HepG2 (cell line): ENCODE data around the gene ZNF853. TPM values are rescaled to one million over a fixed set of nuclear protein-coding genes. Genes with fewer than 3 reads are reported as not detected.

Experiments used
- AKAP8 ChIP-seq: sonication (generic); formaldehyde crosslinking; IDR thresholded peaks from 2 replicates; pipeline ENCODE4 v1.5.1; 2020; ENCODE audit warnings: mild to moderate bottlenecking, missing genetic modification reagents
- ATF7 ChIP-seq, 2 experiments: fragments of 450-650 bp in 1 of 2; sonication (generic) in 1 of 2; formaldehyde crosslinking in 1 of 2; IDR thresholded peaks; 2 replicates each; pipeline versions ENCODE4 v1.4.0 to v1.6.1; 2016 to 2020; ENCODE audit warnings: antibody characterized with exemption in 1 of 2, mild to moderate bottlenecking in 1 of 2, missing genetic modification reagents in 1 of 2
- EZH2 ChIP-seq: conservative IDR thresholded peaks from 2 replicates; pipeline ENCODE4 v1.6.1; 2012; ENCODE audit warnings: mild to moderate bottlenecking, low read depth, low read length, moderate library complexity
- HDAC2 ChIP-seq: sonication (generic); formaldehyde crosslinking; IDR thresholded peaks from 2 replicates; pipeline ENCODE4 v1.4.0; 2020; ENCODE audit warnings: missing genetic modification reagents
- HOXD1 ChIP-seq: sonication (generic); formaldehyde crosslinking; IDR thresholded peaks from 2 replicates; pipeline ENCODE4 v1.5.0; 2020; ENCODE audit warnings: missing genetic modification reagents
- IRF9 ChIP-seq: sonication (generic); formaldehyde crosslinking; IDR thresholded peaks from 2 replicates; pipeline ENCODE4 v1.8.0; 2022; ENCODE audit warnings: missing genetic modification reagents, mild to moderate bottlenecking, borderline replicate concordance
- PAF1 ChIP-seq: IDR thresholded peaks from 2 replicates; pipeline ENCODE4 v1.6.1; 2016; ENCODE audit warnings: missing genetic modification reagents, missing compliant biosample characterization
- RCOR2 ChIP-seq: IDR thresholded peaks from 2 replicates; pipeline ENCODE4 v1.6.1; 2016; ENCODE audit warnings: missing biosample characterization, missing genetic modification reagents
- SETDB1 ChIP-seq: sonication (generic); formaldehyde crosslinking; IDR thresholded peaks from 2 replicates; pipeline ENCODE4 v1.5.1; 2020; ENCODE audit warnings: missing genetic modification reagents, mild to moderate bottlenecking, borderline replicate concordance
- TCF7 ChIP-seq: sonication (generic); IDR thresholded peaks from 2 replicates; pipeline ENCODE4 v1.6.1; 2016; ENCODE audit warnings: antibody characterized with exemption, low read depth
- TEAD3 ChIP-seq: optimal IDR thresholded peaks from 2 replicates; pipeline ENCODE3; 2016; ENCODE audit warnings: borderline replicate concordance
- ZBTB21 ChIP-seq: sonication (generic); formaldehyde crosslinking; IDR thresholded peaks from 2 replicates; pipeline ENCODE4 v1.4.0; 2020; ENCODE audit warnings: missing genetic modification reagents
- ZBTB49 ChIP-seq: sonication (generic); formaldehyde crosslinking; IDR thresholded peaks from 2 replicates; pipeline ENCODE4 v1.4.0; 2020; ENCODE audit warnings: missing genetic modification reagents, borderline replicate concordance
- ZFP36L1 ChIP-seq: sonication (generic); formaldehyde crosslinking; IDR thresholded peaks from 2 replicates; pipeline ENCODE4 v1.8.0; 2022; ENCODE audit warnings: mild to moderate bottlenecking, missing genetic modification reagents, moderate library complexity
- ZNF101 ChIP-seq: sonication (generic); formaldehyde crosslinking; IDR thresholded peaks from 2 replicates; pipeline ENCODE4 v1.4.0; 2020; ENCODE audit warnings: mild to moderate bottlenecking, low read depth, missing genetic modification reagents, borderline replicate concordance
- ZNF382 ChIP-seq: sonication (generic); formaldehyde crosslinking; IDR thresholded peaks from 2 replicates; pipeline ENCODE4 v1.5.0; 2020; ENCODE audit warnings: missing genetic modification reagents, mild to moderate bottlenecking, borderline replicate concordance
- ZNF549 ChIP-seq: sonication (generic); formaldehyde crosslinking; IDR thresholded peaks from 2 replicates; pipeline ENCODE4 v1.5.0; 2020; ENCODE audit warnings: missing genetic modification reagents
- ZNF570 ChIP-seq: sonication (generic); formaldehyde crosslinking; IDR thresholded peaks from 2 replicates; pipeline ENCODE4 v1.4.0; 2020; ENCODE audit warnings: mild to moderate bottlenecking, missing genetic modification reagents, borderline replicate concordance
- ZNF75D ChIP-seq: sonication (generic); formaldehyde crosslinking; IDR thresholded peaks from 2 replicates; pipeline ENCODE4 v1.8.1; 2023; ENCODE audit warnings: missing genetic modification reagents, mild to moderate bottlenecking, borderline replicate concordance
- polyA plus RNA-seq, 8 experiments: library from polyadenylated mRNA; depleted of rRNA in 3 of 8; stranded (reverse) in 7 of 8; unstranded in 1 of 8; fragments of >200 nt; fragmentation: Illumina TruSeq in 4 of 8; extraction: Trizol in 4 of 8; gene quantifications; 2 replicates each; pipeline versions ENCODE4 v1.2.1 to v1.2.3, GENCODE V29; 2011 to 2016; ENCODE audit warnings: low read depth in 4 of 8, missing spikeins in 1 of 8, mixed read lengths in 1 of 8; ENCODE audit not compliant: insufficient read depth in 1 of 8
- total RNA-seq, 5 experiments: library from RNA; depleted of rRNA; stranded (reverse); fragments of >200 nt; fragmentation: Illumina TruSeq; extraction: Trizol; gene quantifications; 2 replicates each; pipeline ENCODE4 v1.2.3, GENCODE V29; 2016; ENCODE audit warnings: low read depth in 1 of 5
- TF ChIP-seq, protein P1 (sequence below): sonication (generic); formaldehyde crosslinking; IDR thresholded peaks from 2 replicates; pipeline ENCODE4 v1.4.0; 2020; ENCODE audit warnings: missing genetic modification reagents
- TF ChIP-seq, protein P2 (sequence below): sonication (generic); formaldehyde crosslinking; IDR thresholded peaks from 2 replicates; pipeline ENCODE4 v1.4.0; 2020; ENCODE audit warnings: missing genetic modification reagents
- TF ChIP-seq, protein P3 (sequence below): sonication (generic); formaldehyde crosslinking; IDR thresholded peaks from 2 replicates; pipeline ENCODE4 v1.4.0; 2020; ENCODE audit warnings: missing genetic modification reagents, mild to moderate bottlenecking, borderline replicate concordance

Gene ZNF853
- total and polyA plus RNA-seq, 2 of the 13 experiments (the other 11 are each of a cell fraction or from before 2014, with no cell fraction given): 2.1 to 6.2 TPM

DNA sequence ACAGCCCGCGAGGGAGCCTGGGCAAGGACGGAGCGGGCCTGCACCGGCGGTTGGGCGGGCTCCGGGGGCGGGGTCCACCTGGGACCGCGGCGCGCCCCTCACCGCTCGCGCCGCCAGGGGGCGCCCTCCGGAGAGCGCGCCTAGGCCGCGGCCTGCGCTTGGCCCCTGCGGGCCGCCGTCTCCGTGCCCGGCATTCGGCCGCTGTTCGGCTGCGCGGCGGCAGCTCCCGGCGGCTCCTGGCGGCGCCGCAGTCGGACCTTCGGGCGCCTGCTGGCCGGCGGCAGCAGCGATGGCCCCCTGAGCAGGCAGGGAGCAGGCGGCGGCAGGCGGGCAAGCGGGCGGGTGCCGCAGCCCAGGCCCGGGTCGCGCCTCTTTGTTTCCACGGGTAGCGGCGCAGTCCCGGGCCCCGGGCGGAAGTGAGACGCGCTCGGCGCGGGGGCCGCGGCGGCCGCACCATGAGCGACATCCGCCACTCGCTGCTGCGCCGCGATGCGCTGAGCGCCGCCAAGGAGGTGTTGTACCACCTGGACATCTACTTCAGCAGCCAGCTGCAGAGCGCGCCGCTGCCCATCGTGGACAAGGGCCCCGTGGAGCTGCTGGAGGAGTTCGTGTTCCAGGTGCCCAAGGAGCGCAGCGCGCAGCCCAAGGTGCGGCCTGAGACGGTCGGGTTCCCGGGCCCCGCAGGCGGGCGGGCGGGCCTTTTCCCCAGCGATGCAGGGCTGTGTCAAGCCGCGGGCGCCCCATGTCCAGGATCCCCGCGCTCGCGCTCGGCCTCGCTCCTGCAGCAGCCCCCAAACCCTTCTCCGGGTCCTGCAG lies 25.4 kb upstream of the ZNF853 start, which contains the start of gene INTS15 (continued):
- TF ChIP-seq HDAC2 (CRISPR knock-in tag) (peak; percentile 35; the same call in 1 of the 2 replicates), ZNF382 (CRISPR knock-in tag) (no peak), AKAP8 (peak; percentile 28; the same call in 1 of the 2 replicates), TEAD3 (CRISPR knock-in tag) (no peak), ZNF75D (CRISPR knock-in tag) (no peak), IRF9 (CRISPR knock-in tag) (no peak), ZBTB21 (CRISPR knock-in tag) (no peak), ZBTB49 (no peak), ZNF549 (CRISPR knock-in tag) (no peak), EZH2 (no peak), RCOR2 (CRISPR knock-in tag) (no peak), TCF7 (no peak), ZNF101 (CRISPR knock-in tag) (no peak), PAF1 (CRISPR knock-in tag) (no peak), SETDB1 (CRISPR knock-in tag) (no peak), HOXD1 (CRISPR knock-in tag) (0 out of 2 replicates have a peak, but pooled peaks have one; percentile 28), ATF7 (IDR thresholded peaks at IDR 0.05) (no peak), ATF7 (CRISPR knock-in tag; IDR thresholded peaks at IDR 0.05) (no peak), ZFP36L1 (CRISPR knock-in tag) (no peak), ZNF570 (CRISPR knock-in tag) (no peak)
- TF ChIP-seq, protein P1, sequence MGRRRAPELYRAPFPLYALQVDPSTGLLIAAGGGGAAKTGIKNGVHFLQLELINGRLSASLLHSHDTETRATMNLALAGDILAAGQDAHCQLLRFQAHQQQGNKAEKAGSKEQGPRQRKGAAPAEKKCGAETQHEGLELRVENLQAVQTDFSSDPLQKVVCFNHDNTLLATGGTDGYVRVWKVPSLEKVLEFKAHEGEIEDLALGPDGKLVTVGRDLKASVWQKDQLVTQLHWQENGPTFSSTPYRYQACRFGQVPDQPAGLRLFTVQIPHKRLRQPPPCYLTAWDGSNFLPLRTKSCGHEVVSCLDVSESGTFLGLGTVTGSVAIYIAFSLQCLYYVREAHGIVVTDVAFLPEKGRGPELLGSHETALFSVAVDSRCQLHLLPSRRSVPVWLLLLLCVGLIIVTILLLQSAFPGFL (CRISPR knock-in tag): no peak
- TF ChIP-seq, protein P2, sequence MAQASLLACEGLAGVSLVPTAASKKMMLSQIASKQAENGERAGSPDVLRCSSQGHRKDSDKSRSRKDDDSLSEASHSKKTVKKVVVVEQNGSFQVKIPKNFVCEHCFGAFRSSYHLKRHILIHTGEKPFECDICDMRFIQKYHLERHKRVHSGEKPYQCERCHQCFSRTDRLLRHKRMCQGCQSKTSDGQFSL (CRISPR knock-in tag): no peak
- TF ChIP-seq, protein P3, sequence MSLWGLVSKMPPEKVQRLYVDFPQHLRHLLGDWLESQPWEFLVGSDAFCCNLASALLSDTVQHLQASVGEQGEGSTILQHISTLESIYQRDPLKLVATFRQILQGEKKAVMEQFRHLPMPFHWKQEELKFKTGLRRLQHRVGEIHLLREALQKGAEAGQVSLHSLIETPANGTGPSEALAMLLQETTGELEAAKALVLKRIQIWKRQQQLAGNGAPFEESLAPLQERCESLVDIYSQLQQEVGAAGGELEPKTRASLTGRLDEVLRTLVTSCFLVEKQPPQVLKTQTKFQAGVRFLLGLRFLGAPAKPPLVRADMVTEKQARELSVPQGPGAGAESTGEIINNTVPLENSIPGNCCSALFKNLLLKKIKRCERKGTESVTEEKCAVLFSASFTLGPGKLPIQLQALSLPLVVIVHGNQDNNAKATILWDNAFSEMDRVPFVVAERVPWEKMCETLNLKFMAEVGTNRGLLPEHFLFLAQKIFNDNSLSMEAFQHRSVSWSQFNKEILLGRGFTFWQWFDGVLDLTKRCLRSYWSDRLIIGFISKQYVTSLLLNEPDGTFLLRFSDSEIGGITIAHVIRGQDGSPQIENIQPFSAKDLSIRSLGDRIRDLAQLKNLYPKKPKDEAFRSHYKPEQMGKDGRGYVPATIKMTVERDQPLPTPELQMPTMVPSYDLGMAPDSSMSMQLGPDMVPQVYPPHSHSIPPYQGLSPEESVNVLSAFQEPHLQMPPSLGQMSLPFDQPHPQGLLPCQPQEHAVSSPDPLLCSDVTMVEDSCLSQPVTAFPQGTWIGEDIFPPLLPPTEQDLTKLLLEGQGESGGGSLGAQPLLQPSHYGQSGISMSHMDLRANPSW: no peak
